Glomerular endothelial cell (primary cell): ENCODE measurements around the gene DNAH12. TPM values are rescaled to one million over a fixed set of nuclear protein-coding genes. Genes with fewer than 3 reads are reported as not detected.
"Not testable (repeated sequence)": the region's sequence is repeated elsewhere in the genome, so short reads cannot be mapped to it uniquely, and the experiment has no call there.

ENCODE experiments used
- DNase-seq: peaks from one replicate; pipeline ENCODE4 v3.0.0-alpha.2; 2011; ENCODE audit warnings: low read depth, low spot score; ENCODE audit errors: extremely low read depth
- total RNA-seq: library from RNA; depleted of rRNA; stranded (reverse); fragments of >200 nt; gene quantifications from 2 replicates; pipeline ENCODE4 v1.2.3, GENCODE V29; 2015

Gene DNAH12
- total RNA-seq, 1 donor from 2014 or later = 0.12 TPM

DNA sequence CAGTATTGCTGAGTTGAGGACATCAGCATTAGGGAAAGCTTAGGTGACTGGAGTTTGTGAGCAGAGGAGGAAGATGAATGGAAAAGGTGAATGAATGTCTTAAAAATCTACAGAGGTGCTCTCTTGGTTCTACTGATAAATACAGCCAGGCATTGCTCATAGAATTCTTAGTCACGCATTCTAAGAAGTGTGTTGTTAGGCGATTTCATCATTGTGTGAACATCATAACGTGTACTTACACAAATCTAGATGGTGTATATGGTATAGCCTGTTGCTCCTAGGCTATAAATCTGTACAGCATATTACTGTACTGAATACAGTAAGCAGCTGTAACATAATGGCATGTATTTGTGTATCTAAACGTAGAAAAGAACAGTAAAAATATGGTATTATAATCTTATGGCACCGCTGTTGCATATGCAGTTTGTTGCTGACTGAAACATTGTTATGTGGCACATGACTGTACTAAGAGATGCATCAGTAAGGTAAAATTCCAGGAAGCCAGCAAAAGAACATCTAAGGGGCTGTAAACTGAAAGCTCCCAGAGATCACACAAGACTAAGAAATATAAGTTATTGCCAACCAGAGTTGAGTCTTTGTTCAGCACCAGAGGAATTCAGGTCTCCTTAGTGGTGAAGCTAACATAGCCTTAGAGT lies 208.7 kb downstream of the DNAH12 start:
- DNase-seq = no peak

DNA sequence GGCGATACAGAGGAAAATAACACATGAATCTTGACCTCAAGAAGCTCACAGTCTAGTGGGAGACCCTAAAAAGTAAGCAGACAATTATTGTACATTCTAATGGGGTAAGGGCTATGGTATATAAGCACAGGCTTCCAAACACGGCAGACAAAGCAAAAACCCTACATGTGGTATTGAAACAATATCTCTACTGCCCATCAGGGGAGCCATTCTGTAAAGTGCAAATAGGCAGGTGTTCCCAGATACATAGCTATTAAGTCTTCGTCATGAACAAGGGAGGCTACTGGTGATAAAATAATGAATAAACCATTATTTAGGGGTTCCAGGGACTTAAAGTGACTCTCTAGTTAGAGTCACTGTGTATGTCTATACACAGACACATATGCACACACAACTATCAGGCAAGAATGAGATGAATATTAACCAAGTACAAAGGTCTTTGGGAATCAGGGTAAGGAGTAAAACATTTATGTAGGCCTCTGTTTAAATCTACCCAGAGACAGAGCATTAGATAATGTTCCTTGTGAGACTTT lies 213.0 kb downstream of the DNAH12 start:
- no peak for DNase-seq

DNA sequence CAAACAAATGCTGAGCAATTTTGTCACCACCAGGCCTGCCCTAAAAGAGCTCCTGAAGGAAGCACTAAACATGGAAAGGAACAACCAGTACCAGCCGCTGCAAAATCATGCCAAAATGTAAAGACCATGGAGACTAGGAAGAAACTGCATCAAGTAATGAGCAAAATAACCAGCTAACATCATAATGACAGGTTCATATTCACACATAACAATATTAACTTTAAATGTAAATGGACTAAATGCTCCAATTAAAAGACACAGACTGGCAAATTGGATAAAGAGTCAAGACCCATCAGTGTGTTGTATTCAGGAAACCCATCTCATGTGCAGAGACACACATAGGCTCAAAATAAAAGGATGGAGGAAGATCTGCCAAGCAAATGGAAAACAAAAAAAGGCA lies 217.6 kb downstream of the DNAH12 start:
- DNase-seq = not testable (repeated sequence)

DNA sequence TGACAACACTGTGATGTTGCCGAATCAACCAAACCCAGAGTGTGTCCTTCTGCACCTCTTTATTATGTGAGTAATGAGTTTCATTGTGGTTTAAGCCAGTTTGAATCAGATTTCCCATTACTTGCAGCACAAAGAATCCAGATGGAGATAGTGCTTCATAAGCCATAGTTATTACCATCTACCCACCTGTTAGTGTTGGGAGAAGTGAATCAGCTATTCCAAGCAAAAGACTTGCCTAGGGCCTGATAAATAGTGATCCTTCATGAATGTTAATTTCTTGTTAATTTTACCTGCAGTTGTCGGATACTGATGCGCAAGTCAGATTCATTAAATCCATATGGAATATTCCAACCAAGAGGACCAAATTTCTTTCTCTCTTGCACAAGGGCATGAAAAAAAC lies 229.9 kb downstream of the DNAH12 start:
- no peak for DNase-seq

DNA sequence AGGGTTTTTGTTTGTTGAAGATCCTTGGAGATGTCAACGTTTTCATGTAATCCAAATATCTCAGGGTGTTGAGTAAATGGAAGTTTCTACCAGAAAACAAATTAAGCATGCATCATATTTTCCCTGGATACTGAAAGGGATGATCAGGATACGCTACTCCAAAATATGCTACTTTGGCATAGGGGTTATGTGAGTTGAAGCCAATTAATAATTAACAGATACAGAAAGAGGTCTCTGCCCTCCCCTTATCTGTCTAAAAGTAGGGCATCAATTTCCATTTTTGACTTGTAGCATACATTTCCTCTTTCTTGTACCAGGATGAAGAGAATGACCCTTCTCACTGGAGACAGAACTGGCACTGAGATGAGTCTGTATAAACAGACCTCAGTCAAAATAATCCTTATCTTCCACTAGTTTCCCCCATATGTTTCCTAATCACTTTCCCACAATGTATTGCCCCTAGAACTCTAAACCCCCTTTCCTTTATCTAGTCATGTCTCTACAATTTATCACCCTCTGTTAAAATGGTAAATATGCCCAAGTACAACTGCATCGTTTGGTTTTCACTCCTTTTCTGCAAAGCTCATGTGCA lies 234.3 kb downstream of the DNAH12 start:
- no peak for DNase-seq

DNA sequence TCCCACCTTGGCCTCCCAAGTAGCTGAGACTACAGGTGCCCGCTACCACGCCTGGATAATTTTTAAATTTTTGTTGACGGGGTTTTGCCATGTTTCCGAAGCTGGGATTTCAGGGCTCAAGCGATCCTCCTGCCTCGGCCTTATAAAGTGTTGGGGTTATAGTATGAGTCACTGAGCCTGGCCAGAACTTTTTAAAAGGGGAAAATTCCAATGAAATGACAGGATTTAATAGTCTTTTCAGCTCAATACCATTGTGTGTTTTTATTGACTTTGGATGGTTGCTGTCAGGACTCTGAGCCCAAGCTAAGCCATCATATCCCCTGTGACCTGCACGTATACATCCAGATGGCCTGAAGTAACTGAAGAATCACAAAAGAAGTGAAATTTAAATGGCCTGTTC lies 240.6 kb downstream of the DNAH12 start:
- not testable (repeated sequence) for DNase-seq

DNA sequence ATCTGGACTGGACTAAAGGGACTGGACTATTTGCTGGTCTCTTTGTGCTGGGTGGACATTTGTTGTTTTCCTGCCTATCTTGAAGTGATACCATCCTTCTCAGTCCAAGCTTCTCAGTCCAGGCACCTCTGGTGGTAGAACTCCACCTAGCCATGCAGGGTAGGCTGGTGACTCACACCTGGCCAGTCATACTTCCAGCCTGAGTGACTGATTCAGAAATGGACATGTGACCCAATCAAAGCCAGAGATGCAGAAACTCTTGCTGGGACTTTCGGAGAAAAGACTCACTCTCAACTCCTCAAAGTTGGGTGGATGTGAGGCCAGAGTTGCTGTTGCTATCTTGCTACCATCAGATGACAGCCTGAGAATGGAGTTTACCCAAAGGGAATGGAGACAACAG lies 246.1 kb downstream of the DNAH12 start:
- no peak for DNase-seq

DNA sequence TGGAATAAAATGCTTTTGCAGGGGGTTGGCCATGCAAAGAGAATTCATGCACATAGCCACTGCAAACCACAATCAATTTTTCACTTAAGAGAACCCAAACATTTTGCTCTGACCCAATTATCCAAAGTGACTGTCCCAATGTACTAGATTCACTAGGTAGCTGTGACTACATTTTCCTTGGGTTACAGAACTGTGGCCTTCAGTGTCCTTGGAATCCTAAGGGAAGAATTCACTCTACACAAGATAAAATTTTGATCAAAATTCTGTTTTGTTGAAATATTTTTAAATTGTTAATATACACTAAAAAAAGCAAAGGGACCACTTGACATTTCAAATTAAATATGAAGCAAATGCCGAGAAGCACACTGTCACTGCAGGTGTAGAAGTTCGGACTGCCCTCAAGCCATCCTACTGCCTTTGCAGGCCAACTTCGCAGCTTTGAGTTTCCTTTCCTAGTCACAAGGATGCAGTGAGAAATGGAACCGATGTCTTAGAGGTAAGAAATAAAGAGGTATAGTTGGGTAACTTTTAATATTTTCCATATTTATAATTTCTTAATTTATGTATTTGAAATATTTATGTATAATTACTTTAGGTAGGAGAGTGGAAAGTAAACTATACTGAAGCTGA lies 251.1 kb downstream of the DNAH12 start:
- DNase-seq = no peak

DNA sequence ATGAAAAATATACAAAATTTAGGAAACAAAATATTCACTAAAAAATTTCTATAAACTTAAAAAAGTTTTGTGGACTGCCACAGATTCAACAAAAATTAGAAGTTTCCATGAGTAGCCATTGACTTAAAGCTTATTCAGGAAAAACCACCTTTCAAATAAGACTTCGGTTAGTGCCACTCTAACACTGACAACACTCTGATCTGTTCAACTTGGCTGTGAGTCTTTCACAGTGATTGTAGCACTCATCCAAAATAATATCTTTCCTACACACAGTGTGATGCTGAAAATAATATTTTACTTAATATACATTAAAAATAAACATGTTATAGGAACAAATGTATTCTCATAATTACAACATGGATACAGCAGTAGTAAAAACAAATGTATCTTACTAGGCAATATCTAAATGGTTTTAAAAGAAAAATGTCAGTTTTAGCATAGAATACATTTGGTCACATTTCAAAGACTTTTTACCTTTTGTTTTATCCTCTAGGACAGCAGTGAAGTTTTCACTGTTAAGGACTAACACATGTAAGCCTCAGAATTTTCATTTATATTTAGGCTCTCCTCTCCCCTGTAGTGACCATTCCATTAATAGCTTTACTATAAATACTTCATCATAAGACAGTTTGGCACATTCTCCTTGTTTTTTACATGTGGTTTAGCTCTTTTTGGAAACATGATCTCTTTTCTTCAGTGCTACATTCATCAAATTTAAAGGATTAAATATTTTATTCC lies 251.8 kb downstream of the DNAH12 start, which contains the start of gene ASB14:
ASB14 (minus strand) TSS at position 527 of the 738 bp plus-strand sequence. CDS start 652 bp downstream, outside the sequence.
- DNase-seq = no peak

DNA sequence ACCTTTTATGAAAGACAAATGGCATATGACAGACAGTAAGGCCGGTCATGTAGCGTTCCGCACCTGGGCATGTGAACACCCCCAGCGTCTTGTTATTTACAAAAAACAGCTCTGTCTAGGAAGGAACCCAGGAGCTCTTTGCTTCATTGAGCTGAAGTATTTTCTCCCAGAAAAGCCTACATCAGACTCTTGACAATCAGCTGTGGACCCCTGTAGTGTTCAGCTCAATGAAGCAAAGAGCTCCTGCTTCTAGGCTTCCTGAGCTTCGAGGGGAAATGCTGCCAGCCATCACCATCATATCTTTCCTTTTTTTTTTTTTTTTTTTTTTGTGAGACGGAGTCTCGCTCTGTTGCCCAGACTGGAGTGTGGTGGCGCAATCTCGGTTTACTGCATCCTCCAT lies 255.7 kb downstream of the DNAH12 start:
- DNase-seq = no peak

DNA sequence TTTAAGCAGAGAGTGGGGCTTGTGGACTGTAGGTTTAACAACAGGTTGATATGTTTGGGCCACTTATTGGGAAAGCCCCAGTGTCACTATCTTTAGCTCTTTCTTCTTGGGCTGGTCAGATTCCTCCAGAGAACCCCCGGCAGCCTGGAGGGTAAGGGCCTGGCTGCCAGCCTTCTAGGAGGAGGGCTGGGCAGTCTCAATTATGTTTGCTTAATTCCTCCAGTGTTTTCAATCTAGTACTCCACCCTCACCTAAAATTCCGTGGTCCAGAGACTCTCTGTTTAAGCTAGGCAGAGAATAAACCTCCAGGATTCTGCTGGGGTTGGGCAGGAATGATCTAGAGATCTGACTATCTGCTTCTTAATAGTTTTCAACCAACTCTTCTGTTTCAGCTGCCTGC lies 256.9 kb downstream of the DNAH12 start:
- no peak for DNase-seq

DNA sequence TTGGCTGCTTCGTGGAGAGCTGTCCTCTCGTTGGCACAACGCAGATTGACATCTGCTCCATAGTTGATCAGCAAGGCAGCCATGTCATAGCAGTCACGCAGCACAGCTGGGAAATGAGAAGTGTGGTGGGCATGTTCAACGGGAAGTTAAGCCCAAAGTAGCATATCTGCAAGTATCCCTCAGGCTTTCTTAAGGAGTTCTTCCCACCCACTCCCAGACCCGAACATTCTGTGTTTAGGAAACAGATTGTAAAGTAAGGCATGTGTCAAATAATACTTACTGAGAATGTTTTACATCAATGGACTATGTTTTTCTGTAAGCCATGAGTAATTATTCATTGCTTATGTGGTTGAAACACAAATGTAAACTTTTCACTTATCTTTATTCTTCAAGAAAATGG lies 260.8 kb downstream of the DNAH12 start:
- no peak for DNase-seq

DNA sequence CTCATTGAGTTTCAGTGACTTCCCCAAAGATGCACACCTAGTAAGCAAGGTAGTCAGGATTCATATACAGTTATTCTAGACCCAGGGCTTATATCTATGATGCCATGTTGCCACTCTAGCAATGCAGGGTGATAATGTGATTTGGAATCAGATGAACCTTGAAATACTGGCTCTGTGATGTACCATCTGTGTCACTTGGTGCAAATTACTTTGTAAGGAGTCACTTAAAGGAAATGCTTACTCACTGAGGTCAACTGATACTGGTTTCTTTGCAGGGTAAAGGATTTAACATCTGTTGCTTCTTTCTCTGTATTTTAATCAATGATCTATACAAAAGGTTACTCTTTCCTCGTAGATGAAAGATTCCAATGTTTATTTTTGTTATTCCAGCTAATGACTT lies 262.4 kb downstream of the DNAH12 start:
- DNase-seq = no peak

DNA sequence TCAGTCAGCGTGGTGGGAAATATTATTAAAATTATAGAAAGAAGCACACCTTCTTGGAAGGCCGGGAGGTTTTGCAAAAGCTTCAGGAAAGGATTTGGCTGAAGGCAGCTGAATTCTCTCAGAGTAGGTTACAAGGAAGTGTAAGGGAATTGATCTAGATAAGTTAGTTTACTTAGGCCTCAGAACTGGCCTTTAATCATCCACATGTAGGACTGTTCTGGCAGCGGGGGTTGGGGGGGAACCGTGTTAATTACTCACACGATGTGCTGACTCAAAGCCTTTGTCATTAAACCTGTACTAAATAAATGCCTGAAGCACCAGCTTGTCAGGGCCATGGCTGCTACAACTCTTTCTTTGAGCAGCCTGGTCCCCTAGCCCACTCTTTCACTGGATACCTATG lies 264.5 kb downstream of the DNAH12 start:
- DNase-seq = no peak

DNA sequence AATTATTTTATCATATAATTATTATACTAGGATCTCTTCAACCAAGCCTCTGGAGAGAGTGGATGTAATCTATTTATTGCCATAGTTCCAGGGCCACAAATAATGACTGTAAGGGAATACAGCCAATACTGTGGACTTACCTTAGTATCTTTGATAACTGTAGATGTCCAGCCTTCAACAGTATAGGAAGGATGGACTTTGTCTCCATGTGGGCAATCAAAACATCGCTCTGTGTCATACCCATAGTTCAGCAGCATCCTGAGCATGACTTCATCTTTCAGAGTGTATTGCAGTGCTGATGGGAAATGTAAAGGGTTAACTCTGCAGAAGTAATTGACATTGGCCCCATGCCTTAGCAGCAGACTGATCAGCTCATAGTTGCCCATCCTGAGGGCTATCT lies 265.9 kb downstream of the DNAH12 start:
- no peak for DNase-seq

DNA sequence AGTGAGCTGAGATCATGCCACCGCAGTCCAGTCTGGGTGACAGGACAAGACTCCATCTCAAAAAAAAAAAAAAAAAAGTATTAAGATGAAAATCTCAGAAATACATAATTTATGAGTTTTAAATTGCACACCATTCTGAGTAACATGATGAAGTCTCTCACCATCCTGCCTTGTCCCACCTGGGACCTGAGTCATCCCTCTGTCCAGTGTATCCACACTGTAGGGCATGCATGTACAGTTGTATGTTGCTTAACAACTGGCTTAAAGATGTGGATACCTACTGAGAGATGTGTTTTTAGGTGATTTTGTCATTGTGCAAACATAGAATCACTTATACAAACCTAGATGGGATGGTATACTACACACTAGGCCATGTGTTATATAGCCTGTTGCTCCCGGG lies 268.8 kb downstream of the DNAH12 start:
- DNase-seq = no peak

DNA sequence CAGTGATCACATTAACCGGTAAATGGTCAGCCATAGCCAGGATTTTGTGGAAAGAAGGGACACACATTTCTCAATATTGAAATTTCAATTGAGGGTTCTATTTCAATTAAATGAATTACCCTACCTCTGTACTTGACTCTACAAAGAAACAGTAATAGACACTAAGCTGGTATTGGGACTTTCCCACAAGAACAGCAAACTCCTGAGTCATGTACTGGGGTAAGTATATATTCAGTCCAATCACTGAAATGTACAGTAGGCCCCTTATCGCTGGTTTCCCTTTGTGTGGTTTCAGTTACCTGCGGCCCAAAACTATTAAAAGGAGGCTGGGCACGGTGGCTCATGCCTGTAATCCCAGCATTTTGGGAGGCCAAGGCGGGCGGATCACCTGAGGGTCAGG lies 269.3 kb downstream of the DNAH12 start:
- no peak for DNase-seq

DNA sequence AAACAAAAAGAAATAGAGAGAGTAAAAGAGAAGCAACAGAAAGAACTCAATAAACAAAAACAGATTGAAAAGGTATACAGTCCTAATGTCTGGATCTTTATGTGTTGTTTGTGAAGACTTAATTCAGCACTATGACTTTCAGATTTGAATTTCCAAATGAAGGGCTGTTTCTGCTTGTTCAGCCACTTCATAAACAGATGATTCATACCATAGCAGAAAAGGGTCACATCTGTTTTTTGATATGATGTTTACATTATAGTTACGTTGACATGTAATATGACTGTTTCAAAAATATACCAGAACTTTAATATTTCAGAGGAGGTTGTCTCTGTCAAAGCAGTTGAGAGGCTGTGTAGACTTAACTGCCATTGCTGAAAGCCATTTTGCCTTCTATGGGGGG lies 275.7 kb downstream of the DNAH12 start:
- DNase-seq = no peak

DNA sequence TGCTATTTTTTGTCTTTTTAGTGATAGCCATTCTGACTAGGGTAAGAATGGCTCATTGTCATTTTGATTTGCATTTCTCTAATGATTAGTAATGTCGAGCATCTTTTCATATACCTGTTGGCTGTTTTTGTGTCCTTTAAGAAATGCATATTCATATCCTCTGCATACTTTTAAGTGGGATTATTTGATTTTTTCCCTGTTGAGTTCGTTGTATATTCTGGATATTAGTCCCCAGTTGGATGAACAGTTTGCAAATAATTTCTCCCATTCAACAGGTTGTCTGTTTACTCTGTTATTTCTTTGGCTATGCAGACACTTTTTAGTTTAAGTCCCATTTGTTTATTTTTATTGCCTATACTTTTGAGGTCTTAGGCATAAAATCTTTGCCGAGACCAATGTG lies 282.2 kb downstream of the DNAH12 start:
- DNase-seq = no peak

DNA sequence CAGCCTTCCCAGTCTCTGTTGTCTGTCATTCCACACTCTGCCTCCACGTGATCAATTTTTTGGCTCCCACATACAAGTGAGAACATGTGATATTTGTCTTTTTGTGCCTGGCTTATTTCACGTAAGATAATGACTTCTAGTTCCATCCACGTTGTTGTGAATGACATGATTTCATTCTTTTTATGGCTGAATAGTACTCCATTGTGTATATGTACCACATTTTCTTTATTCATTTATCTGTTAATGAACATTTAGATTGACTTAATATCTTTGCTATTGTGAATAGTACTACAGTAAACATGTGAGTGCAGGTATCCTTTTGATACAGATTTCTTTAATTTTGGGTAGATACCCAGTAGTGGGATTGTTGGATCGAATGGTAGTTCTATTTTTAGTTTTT lies 283.0 kb downstream of the DNAH12 start:
- no peak for DNase-seq

DNA sequence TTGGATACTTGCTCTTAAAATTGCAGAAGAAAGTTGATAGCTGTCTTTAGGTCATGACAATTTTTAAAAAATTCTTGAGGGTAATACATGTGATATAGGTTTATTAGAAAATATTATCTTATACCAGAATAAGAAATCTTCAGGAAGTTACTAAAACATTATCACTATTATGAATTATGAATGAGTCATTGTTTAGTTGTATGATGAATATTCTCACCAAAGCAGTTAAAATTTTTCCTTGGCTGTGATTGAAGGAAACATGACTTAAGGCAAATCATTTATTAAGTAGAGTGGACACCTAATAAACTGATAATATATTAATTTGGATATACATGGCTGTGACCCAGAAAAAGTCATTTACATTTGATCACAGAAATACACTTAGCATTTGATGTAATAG lies 286.5 kb downstream of the DNAH12 start:
- DNase-seq = no peak
